ENCODE results near the gene IL4I1. TPM values are rescaled to one million over a fixed set of nuclear protein-coding genes. Genes with fewer than 3 reads are reported as not detected.

Gene IL4I1
- total RNA-seq, 1 experiment from 2014 or later = 0.71 TPM

GRCh38 chr19:49853852-49854377 is 42.8 kb downstream of the IL4I1 start (continued):
- no peak for TF ChIP-seq SRF (IDR thresholded peaks at IDR 0.05; ENCODE audit: low read depth)

GRCh38 chr19:49852631-49853126 is 44.0 kb downstream of the IL4I1 start:
- Histone ChIP-seq H3K27me3 (ENCODE audit: insufficient read depth, low read length) (no peaks in the 10 kb centered on the region), H3K9me3 (ENCODE audit: control insufficient read depth in 1 of 2, insufficient read depth in 1 of 2, low read depth in 1 of 2, low read length in 2 of 2) (no peaks in the 10 kb centered on the region), H2AFZ (ENCODE audit: low read depth, low read length, poor library complexity, severe bottlenecking) (no peak overlapping the region), H3K79me2 (ENCODE audit: insufficient read depth, low read length) (peaks cover 44% of the 10 kb centered on the region), H3K4me2 (ENCODE audit: low read length) (peak overlapping the region; percentile 98), H3K9me2 (ENCODE audit: insufficient read depth) (no peaks in the 10 kb centered on the region), H4K20me1 (ENCODE audit: insufficient read depth) (no peaks in the 10 kb centered on the region), H3K4me3 (replicated peaks in 1 of 2; ENCODE audit: low read depth in 1 of 2, low read length in 2 of 2) (peak overlapping the region; percentile 85 to 90), H3K27ac (ENCODE audit: low read depth, low read length) (peak overlapping the region; percentile 91), H3K4me1 (ENCODE audit: control insufficient read depth in 1 of 2, insufficient read depth in 2 of 2, low read length in 2 of 2) (peaks cover 32 to 40% of the 10 kb centered on the region in 2 experiments), H3K9ac (ENCODE audit: low read length) (peak overlapping the region; percentile 97; the same call in 1 of the 2 replicates), H3K36me3 (ENCODE audit: control insufficient read depth in 1 of 2, insufficient read depth in 2 of 2, low read length in 2 of 2) (peaks cover 5 to 6% of the 10 kb centered on the region in 2 experiments; a peak in 3 of 4 replicates)
- ATAC-seq (no peak), DNase-seq (ENCODE audit: low read depth, low spot score) (no peak)
- RAD21 ChIA-PET (ENCODE audit: low non-redundant PET in 1 of 2, low total read pairs in 2 of 2, uncharacterized antibody in 2 of 2, unreplicated experiment in 2 of 2) = no interaction called here
- CTCF ChIA-PET = no interaction called here
- POLR2A ChIA-PET = no interaction called here
- no peak for TF ChIP-seq RAD21 (IDR thresholded peaks at IDR 0.05; ENCODE audit: low read depth)
- TF ChIP-seq SP1 (IDR thresholded peaks at IDR 0.05; ENCODE audit: low read depth) = no peak
- no peak for TF ChIP-seq EZH2phosphoT487 (IDR thresholded peaks at IDR 0.05; ENCODE audit: borderline replicate concordance)
- TF ChIP-seq MAX (IDR thresholded peaks at IDR 0.05) = no peak
- TF ChIP-seq ZFX (IDR thresholded peaks at IDR 0.05) = no peak
- no peak for TF ChIP-seq JUND (IDR thresholded peaks at IDR 0.05)
- no peak for TF ChIP-seq REST (IDR thresholded peaks at IDR 0.05; ENCODE audit: low read depth)
- TF ChIP-seq POLR2AphosphoS5 (IDR thresholded peaks at IDR 0.05; ENCODE audit: low read depth, low read length) = no peak
- no peak for TF ChIP-seq SIN3A (IDR thresholded peaks at IDR 0.05; ENCODE audit: low read depth)
- no peak for TF ChIP-seq CBX3 (IDR thresholded peaks at IDR 0.05; ENCODE audit: low read depth)
- TF ChIP-seq ATF3 (IDR thresholded peaks at IDR 0.05) = no peak
- TF ChIP-seq FOSL1 (IDR thresholded peaks at IDR 0.05; ENCODE audit: low read depth) = no peak
- no peak for TF ChIP-seq ELF1 (IDR thresholded peaks at IDR 0.05; ENCODE audit: borderline replicate concordance, low read depth)
- TF ChIP-seq ZNF274 (IDR thresholded peaks at IDR 0.05; ENCODE audit: low read depth, low read length) = no peak
- no peak for TF ChIP-seq EGR1 (IDR thresholded peaks at IDR 0.05; ENCODE audit: low read depth)
- no peak for TF ChIP-seq SRF (IDR thresholded peaks at IDR 0.05; ENCODE audit: low read depth)
- no peak for TF ChIP-seq CEBPB (IDR thresholded peaks at IDR 0.05; ENCODE audit: low read depth)
- no peak for TF ChIP-seq ZBTB33 (IDR thresholded peaks at IDR 0.05; ENCODE audit: extremely low read depth, insufficient replicate concordance, low read length)
- TF ChIP-seq EZH2 (IDR thresholded peaks at IDR 0.05) = no peak
- no peak for TF ChIP-seq TCF7L2 (IDR thresholded peaks at IDR 0.05; ENCODE audit: borderline replicate concordance, extremely low read depth, insufficient read depth, insufficient read length)
- intact Hi-C loops (cut with micrococcal nuclease) = no loop called here
- TSS peak; percentile 72 for BruUV-seq (replicated peaks)
